CD4-positive, alpha-beta T cell treated with Interleukin-15 for 1 hour (primary cell): ENCODE data around the gene ZNF692.

Experiments used
- DNase-seq: peaks from one replicate; pipeline ENCODE4 v3.0.0-alpha.2; 2020

ZNF692 gene

GRCh38 chr1:248881261-248881660 lies 22.4 kb upstream of the ZNF692 start:
- no peak for DNase-seq

GRCh38 chr1:248873993-248874533 lies 15.2 kb upstream of the ZNF692 start:
- DNase-seq, result peak; percentile 85

- peak; percentile 95 for DNase-seq
Measured at GRCh38 chr1:248873409-248873992, 14.6 kb upstream of the ZNF692 start.

GRCh38 chr1:248872752-248873408 lies 14.0 kb upstream of the ZNF692 start:
- DNase-seq, result peak; percentile 49

- DNase-seq, result no peak
Measured at GRCh38 chr1:248871837-248872401, 13.0 kb upstream of the ZNF692 start.

- peak; percentile 80 for DNase-seq
Measured at GRCh38 chr1:248862998-248863881, 4.4 kb upstream of the ZNF692 start.

GRCh38 chr1:248862695-248862997 lies 3.8 kb upstream of the ZNF692 start:
- no peak for DNase-seq

GRCh38 chr1:248861616-248862015 lies 2.7 kb upstream of the ZNF692 start:
- no peak for DNase-seq

- DNase-seq, result no peak
Measured at GRCh38 chr1:248860007-248860406, 1.1 kb upstream of the ZNF692 start.

GRCh38 chr1:248858096-248858890 lies 592 bp downstream of the ZNF692 start:
- no peak for DNase-seq

- DNase-seq, result no peak
Measured at GRCh38 chr1:248857749-248858095, 1.2 kb downstream of the ZNF692 start.

- no peak for DNase-seq
Measured at GRCh38 chr1:248857201-248857600, 1.7 kb downstream of the ZNF692 start.

- DNase-seq, result no peak
Measured at GRCh38 chr1:248856176-248856575, 2.7 kb downstream of the ZNF692 start.

GRCh38 chr1:248855580-248855979 lies 3.3 kb downstream of the ZNF692 start:
- no peak for DNase-seq

GRCh38 chr1:248853663-248854375 lies 5.1 kb downstream of the ZNF692 start:
- peak; percentile 45 for DNase-seq

GRCh38 chr1:248852481-248853405 lies 6.1 kb downstream of the ZNF692 start:
- no peak for DNase-seq

- peak; percentile 16 for DNase-seq
Measured at GRCh38 chr1:248851390-248851789, 7.5 kb downstream of the ZNF692 start.

GRCh38 chr1:248850536-248851251 lies 8.2 kb downstream of the ZNF692 start:
- DNase-seq, result peak; percentile 9

- peak; percentile 9 for DNase-seq
Measured at GRCh38 chr1:248850124-248850523, 8.8 kb downstream of the ZNF692 start.

- no peak for DNase-seq
Measured at GRCh38 chr1:248849637-248850036, 9.2 kb downstream of the ZNF692 start.
